Chondrocyte (in vitro differentiated cells): ENCODE measurements around the gene FAT1. TPM values are rescaled to one million over a fixed set of nuclear protein-coding genes. Genes with fewer than 3 reads are reported as not detected.

Source experiments
- DNase-seq: peaks from one replicate; pipeline ENCODE4 v3.0.0; 2021; ENCODE audit warnings: mixed read lengths, low spot score
- H3K27ac Mint-ChIP-seq: one replicate; pipeline ENCODE4 v1.8.0; 2021; ENCODE audit warnings: mild to moderate bottlenecking, moderate library complexity, mixed read lengths; ENCODE audit not compliant: unreplicated experiment
- H3K27me3 Mint-ChIP-seq: 2 replicates; pipeline ENCODE4 v1.8.0; 2021; ENCODE audit warnings: low read depth, mixed read lengths
- H3K36me3 Mint-ChIP-seq: 2 replicates; pipeline ENCODE4 v1.8.0; 2021; ENCODE audit warnings: low read depth, mixed read lengths
- H3K4me1 Mint-ChIP-seq: 2 replicates; pipeline ENCODE4 v1.8.0; 2021; ENCODE audit warnings: low read depth, mild to moderate bottlenecking, mixed read lengths
- H3K4me3 Mint-ChIP-seq: one replicate; pipeline ENCODE4 v1.8.0; 2021; ENCODE audit warnings: mild to moderate bottlenecking, moderate library complexity, mixed read lengths; ENCODE audit not compliant: unreplicated experiment
- H3K9me3 Mint-ChIP-seq: 2 replicates; pipeline ENCODE4 v1.8.0; 2021; ENCODE audit warnings: low read depth, mixed read lengths
- CTCF ChIP-seq: fragments of 200-600 bp; sonication (generic); IDR thresholded peaks from 2 replicates; pipeline ENCODE4 v1.5.0; 2021; ENCODE audit warnings: antibody characterized with exemption, mild to moderate bottlenecking, moderate library complexity
- total RNA-seq: library from RNA; stranded (reverse); gene quantifications from 3 replicates; pipeline ENCODE4 v1.2.1, GENCODE V29; 2021

The FAT1 gene
- total RNA-seq, 1 donor from 2014 or later: 671 TPM

DNA sequence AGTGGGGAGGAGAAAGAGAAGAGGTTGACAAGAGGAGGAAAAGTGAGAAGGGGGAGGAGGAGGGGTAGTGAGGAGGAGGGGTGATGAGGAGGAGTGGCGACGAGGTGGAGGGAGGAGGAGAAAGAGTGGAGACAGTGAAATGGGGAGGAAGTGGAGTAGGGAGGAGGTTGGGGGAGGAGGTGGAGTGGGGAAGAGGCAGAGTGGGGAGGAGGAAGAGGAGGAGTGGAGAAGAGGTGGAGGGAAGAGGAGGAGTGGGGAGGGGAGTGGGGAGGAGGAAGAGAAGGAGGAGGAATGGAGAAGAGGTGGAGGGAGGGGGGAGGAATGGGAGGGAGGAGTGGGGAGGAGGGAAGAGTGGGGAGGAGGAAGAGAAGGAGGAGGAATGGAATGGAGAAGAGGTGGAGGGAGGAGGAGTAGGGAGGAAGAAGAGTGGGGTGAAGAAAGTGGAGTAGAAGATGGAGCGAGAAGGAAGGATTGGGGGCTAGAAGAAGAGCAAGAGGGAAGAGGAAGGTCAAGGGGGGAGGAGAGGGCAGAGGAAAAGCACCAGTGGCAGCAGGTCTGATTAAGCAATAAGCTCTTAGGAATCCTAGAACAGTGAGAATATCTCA is 118.3 kb downstream of the FAT1 start:
- H3K27ac Mint-ChIP-seq: peak overlapping the region; percentile 59
- no peak for DNase-seq
- no peaks in the 10 kb centered on the region for H3K9me3 Mint-ChIP-seq
- peaks cover 35% of the 10 kb centered on the region for H3K4me1 Mint-ChIP-seq
- TF ChIP-seq CTCF: no peak
- no peak overlapping the region for H3K4me3 Mint-ChIP-seq
- no peaks in the 10 kb centered on the region for H3K27me3 Mint-ChIP-seq
- peaks cover 85% of the 10 kb centered on the region for H3K36me3 Mint-ChIP-seq

DNA sequence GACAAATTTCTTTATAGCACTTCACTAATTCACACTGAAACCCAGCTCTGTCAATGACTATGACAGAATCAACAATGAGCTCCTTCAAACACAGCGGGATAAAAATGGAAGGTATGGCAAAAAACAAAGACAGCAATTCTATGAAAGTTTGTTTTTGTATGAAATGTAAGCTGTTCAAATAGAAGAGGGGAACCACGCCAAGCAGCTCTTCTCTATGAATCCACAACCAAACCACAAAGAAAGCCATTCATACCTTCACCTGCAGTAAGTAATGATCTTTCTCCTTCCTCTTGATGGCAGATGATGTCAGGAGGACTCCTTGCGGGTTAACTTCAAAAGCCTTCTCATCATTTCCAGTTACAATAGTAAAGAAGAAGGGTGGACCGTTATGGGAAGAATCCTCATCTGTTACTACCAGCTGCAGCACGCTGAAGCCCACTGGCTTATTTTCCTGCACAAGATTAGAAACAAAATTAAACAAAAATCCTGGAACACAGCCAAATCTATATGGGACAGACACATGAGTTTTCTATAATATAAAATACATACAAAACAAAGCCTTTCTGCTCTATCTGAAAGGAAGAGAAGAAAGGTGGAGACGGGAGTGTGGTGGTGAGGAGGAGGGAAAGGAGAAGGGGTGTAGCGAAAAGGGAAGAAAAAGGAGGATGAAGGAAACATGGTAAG is 119.4 kb downstream of the FAT1 start:
- TF ChIP-seq CTCF: no peak
- Mint-ChIP-seq H3K27ac (peak overlapping the region; percentile 60), H3K4me3 (no peak overlapping the region), H3K4me1 (peaks cover 35% of the 10 kb centered on the region), H3K9me3 (no peaks in the 10 kb centered on the region), H3K36me3 (peaks cover 88% of the 10 kb centered on the region), H3K27me3 (no peaks in the 10 kb centered on the region)
- no peak for DNase-seq

GRCh38 chr4:186602978-186603377 is 120.7 kb downstream of the FAT1 start:
- no peak overlapping the region for H3K4me3 Mint-ChIP-seq
- H3K27me3 Mint-ChIP-seq: no peaks in the 10 kb centered on the region
- no peak for TF ChIP-seq CTCF
- peaks cover 83% of the 10 kb centered on the region for H3K36me3 Mint-ChIP-seq
- H3K4me1 Mint-ChIP-seq: peaks cover 31% of the 10 kb centered on the region
- DNase-seq: no peak
- H3K27ac Mint-ChIP-seq: no peak overlapping the region
- no peaks in the 10 kb centered on the region for H3K9me3 Mint-ChIP-seq

DNA sequence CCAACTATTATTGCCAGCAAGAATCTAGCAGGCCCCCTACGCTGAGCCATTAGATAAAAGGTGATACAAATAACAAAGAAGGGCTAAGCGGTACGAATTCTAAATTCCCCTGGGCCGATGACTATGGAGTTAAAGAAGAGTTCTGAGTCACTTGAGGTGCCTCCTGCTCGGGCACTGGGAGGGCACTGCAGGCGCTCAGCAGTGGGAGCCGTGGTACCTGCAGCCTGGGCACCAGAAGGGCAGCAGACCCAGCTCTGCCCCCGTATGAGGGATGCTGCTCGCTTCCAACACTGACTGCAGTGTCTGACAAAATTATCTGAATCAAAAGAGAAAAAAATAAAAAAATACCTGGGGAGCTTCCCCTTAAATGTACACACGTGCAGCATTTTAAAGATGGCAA is 124.2 kb downstream of the FAT1 start:
- peaks cover 80% of the 10 kb centered on the region for H3K36me3 Mint-ChIP-seq
- H3K27ac Mint-ChIP-seq: no peak overlapping the region
- peaks cover 6% of the 10 kb centered on the region for H3K4me1 Mint-ChIP-seq
- no peak for TF ChIP-seq CTCF
- no peaks in the 10 kb centered on the region for H3K27me3 Mint-ChIP-seq
- DNase-seq: no peak
- no peak overlapping the region for H3K4me3 Mint-ChIP-seq
- H3K9me3 Mint-ChIP-seq: no peaks in the 10 kb centered on the region

- H3K9me3 Mint-ChIP-seq: no peaks in the 10 kb centered on the region
- no peak overlapping the region for H3K4me3 Mint-ChIP-seq
- TF ChIP-seq CTCF: no peak
- no peaks in the 10 kb centered on the region for H3K27me3 Mint-ChIP-seq
- H3K27ac Mint-ChIP-seq: no peak overlapping the region
- no peaks in the 10 kb centered on the region for H3K4me1 Mint-ChIP-seq
- DNase-seq: no peak
- H3K36me3 Mint-ChIP-seq: peaks cover 73% of the 10 kb centered on the region
Observed at GRCh38 chr4:186598686-186599085, 125.0 kb downstream of the FAT1 start.
